Measurements from ENCODE around the gene CAND2. TPM values are rescaled to one million over a fixed set of nuclear protein-coding genes. Genes with fewer than 3 reads are reported as not detected.

CAND2 gene
- 1 to 10 TPM; 2.5 to 2.7 TPM for total RNA-seq

DNA sequence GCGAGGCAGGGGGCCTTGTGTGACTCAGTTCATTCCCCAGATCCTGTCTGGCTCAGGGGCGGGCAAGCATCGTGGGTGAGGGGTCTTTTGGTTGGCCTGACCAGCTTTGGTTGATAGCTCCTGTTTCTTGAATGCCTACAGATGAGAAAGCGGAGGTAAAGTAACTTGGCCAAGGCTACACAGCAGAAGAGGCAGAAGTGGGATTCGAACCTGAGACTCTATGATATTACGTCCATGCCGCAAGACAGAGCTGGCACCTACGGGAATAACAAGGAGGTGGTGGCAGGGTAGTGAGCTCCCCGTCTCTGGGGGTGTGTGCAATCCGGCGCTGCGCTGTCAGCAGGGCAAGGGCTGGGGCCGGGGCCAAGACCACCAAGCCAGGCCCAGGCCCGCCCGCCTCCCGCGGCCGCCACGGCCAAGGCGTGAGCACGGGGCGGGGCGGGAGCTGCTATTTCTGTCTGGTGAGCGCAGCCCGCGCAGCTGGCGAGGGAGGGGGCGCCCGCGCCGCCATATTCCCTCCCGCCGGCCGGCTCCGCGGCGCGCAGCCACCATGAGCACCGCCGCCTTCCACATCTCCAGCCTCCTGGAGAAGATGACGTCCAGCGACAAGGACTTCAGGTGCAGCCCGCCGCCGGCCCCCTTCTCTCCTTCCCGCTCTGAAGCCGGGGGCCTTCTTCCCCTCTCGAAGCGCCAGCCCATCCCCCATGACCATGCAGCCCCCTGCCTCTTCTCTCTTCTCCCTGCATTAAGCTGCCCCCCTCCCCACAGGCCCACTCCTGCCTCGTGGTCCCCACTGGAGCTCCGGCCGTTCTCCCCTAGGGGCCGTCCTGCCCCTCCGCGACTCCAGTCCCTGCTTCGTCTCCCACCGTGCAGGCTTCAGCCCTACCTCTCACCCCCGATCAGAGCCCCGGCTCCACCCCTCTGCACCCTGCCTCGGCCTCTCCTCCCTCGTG, at the start of gene CAND2:
CAND2 (plus strand) TSS at position 510 of the 953 bp plus-strand sequence; CDS start at position 551, 41 bp downstream.
- CTCF ChIA-PET, result interaction anchor here (0.7 to 1.8 kb wide), 5 partner anchors 9 to 344 kb away, joined by 3 to 9 read pairs (median 3); no protein-coding TSS in a partner anchor
- H3K36me3 Mint-ChIP-seq (ENCODE audit: low read depth), result no peaks in the 10 kb centered on the region

GRCh38 chr3:12748477-12748876, 48.0 kb upstream of the CAND2 start:
- intact Hi-C loops (cut with micrococcal nuclease), result no loop called here
- no peaks in the 10 kb centered on the region for H3K36me3 Mint-ChIP-seq (ENCODE audit: low read depth)
- CTCF ChIA-PET, result interaction anchor here (0.6 kb wide), 1 partner anchor 41 kb away, joined by 3 read pairs; no protein-coding TSS in a partner anchor

More for the DNA sequence above, at the start of gene CAND2:
- H3K4me1 Mint-ChIP-seq (ENCODE audit: low read depth), result peaks cover 9% of the 10 kb centered on the region
- H3K27ac Mint-ChIP-seq, result no peak within 1 kb of the TSS
- no peaks in the 10 kb centered on the region for H3K27me3 Mint-ChIP-seq (ENCODE audit: low read depth)
- intact Hi-C loops (cut with micrococcal nuclease), result no loop called here
- no peaks in the 10 kb centered on the region for H3K9me3 Mint-ChIP-seq
- peak; percentile 45 for DNase-seq
- peak within 1 kb of the TSS; percentile 71 for H3K4me3 Mint-ChIP-seq

GRCh38 chr3:12750223-12750622, 46.3 kb upstream of the CAND2 start:
- DNase-seq, result no peak
- CTCF ChIA-PET, result no interaction called here
- no peaks in the 10 kb centered on the region for H3K36me3 Mint-ChIP-seq (ENCODE audit: low read depth)
- no peak overlapping the region for H3K27ac Mint-ChIP-seq
- H3K27me3 Mint-ChIP-seq (ENCODE audit: low read depth), result no peaks in the 10 kb centered on the region
- H3K9me3 Mint-ChIP-seq, result no peaks in the 10 kb centered on the region
- no peak overlapping the region for H3K4me3 Mint-ChIP-seq
- intact Hi-C loops (cut with micrococcal nuclease), result no loop called here
- peaks cover 5% of the 10 kb centered on the region for H3K4me1 Mint-ChIP-seq (ENCODE audit: low read depth)

More at GRCh38 chr3:12748477-12748876, 48.0 kb upstream of the CAND2 start:
- Mint-ChIP-seq H3K27me3 (ENCODE audit: low read depth) (no peaks in the 10 kb centered on the region), H3K9me3 (no peaks in the 10 kb centered on the region), H3K27ac (no peak overlapping the region), H3K4me3 (no peak overlapping the region), H3K4me1 (ENCODE audit: low read depth) (peaks cover 5% of the 10 kb centered on the region)
- DNase-seq, result no peak

- no peak overlapping the region for H3K27ac Mint-ChIP-seq
- H3K4me3 Mint-ChIP-seq, result no peak overlapping the region
- peak; percentile 42 for DNase-seq
- H3K36me3 Mint-ChIP-seq (ENCODE audit: low read depth), result no peaks in the 10 kb centered on the region
- intact Hi-C loops (cut with micrococcal nuclease), result no loop called here
- CTCF ChIA-PET, result interaction anchor here (0.6 to 1.3 kb wide), 2 partner anchors 44 to 248 kb away, joined by 4 to 5 read pairs; no protein-coding TSS in a partner anchor
- H3K27me3 Mint-ChIP-seq (ENCODE audit: low read depth), result no peaks in the 10 kb centered on the region
- H3K4me1 Mint-ChIP-seq (ENCODE audit: low read depth), result peaks cover 5% of the 10 kb centered on the region
- H3K9me3 Mint-ChIP-seq, result no peaks in the 10 kb centered on the region
These were observed 45.8 kb upstream of the CAND2 start for GRCh38 chr3:12750658-12751071.

- DNase-seq, result no peak
- Mint-ChIP-seq H3K4me1 (ENCODE audit: low read depth) (peaks cover 5% of the 10 kb centered on the region), H3K9me3 (no peaks in the 10 kb centered on the region), H3K4me3 (no peak overlapping the region), H3K27ac (no peak overlapping the region), H3K36me3 (ENCODE audit: low read depth) (no peaks in the 10 kb centered on the region), H3K27me3 (ENCODE audit: low read depth) (peaks cover under 1% of the 10 kb centered on the region)
- intact Hi-C loops (cut with micrococcal nuclease), result no loop called here
- CTCF ChIA-PET, result interaction anchor here (1.3 kb wide), 1 partner anchor 45 kb away, joined by 4 read pairs; no protein-coding TSS in a partner anchor
These were observed 44.9 kb upstream of the CAND2 start for GRCh38 chr3:12751571-12751970.

GRCh38 chr3:12752102-12752501, 44.4 kb upstream of the CAND2 start:
- H3K36me3 Mint-ChIP-seq (ENCODE audit: low read depth), result no peaks in the 10 kb centered on the region
- no peak overlapping the region for H3K27ac Mint-ChIP-seq
- peaks cover 2% of the 10 kb centered on the region for H3K27me3 Mint-ChIP-seq (ENCODE audit: low read depth)
- no peak overlapping the region for H3K4me3 Mint-ChIP-seq
- CTCF ChIA-PET, result no interaction called here
- no peaks in the 10 kb centered on the region for H3K9me3 Mint-ChIP-seq
- peaks cover 5% of the 10 kb centered on the region for H3K4me1 Mint-ChIP-seq (ENCODE audit: low read depth)
- intact Hi-C loops (cut with micrococcal nuclease), result no loop called here
- no peak for DNase-seq

DNA sequence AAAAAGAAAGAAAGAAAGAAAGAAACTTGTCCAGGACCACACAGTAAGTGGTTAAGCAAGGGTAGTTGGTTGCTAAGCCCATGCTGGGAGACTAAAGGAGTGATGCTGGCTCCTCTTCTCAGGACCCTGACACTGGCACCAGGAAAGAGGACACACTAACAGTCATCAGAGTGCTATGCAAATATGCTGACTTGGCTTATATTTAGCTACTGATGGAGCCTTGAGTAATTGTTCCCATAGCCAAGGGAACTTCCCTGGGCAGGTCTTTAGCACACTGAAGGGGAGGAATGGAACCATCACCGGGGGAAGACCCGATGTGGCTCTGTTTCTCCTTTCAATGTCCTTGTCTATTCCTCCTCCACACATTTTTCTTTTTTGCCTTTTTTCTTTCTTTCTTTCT, 43.7 kb upstream of the CAND2 start:
- Mint-ChIP-seq H3K27ac (no peak overlapping the region), H3K4me1 (ENCODE audit: low read depth) (peaks cover 5% of the 10 kb centered on the region), H3K4me3 (no peak overlapping the region), H3K27me3 (ENCODE audit: low read depth) (peaks cover 2% of the 10 kb centered on the region), H3K36me3 (ENCODE audit: low read depth) (no peaks in the 10 kb centered on the region), H3K9me3 (no peaks in the 10 kb centered on the region)
- intact Hi-C loops (cut with micrococcal nuclease), result no loop called here
- CTCF ChIA-PET, result no interaction called here
- peak; percentile 13 for DNase-seq

DNA sequence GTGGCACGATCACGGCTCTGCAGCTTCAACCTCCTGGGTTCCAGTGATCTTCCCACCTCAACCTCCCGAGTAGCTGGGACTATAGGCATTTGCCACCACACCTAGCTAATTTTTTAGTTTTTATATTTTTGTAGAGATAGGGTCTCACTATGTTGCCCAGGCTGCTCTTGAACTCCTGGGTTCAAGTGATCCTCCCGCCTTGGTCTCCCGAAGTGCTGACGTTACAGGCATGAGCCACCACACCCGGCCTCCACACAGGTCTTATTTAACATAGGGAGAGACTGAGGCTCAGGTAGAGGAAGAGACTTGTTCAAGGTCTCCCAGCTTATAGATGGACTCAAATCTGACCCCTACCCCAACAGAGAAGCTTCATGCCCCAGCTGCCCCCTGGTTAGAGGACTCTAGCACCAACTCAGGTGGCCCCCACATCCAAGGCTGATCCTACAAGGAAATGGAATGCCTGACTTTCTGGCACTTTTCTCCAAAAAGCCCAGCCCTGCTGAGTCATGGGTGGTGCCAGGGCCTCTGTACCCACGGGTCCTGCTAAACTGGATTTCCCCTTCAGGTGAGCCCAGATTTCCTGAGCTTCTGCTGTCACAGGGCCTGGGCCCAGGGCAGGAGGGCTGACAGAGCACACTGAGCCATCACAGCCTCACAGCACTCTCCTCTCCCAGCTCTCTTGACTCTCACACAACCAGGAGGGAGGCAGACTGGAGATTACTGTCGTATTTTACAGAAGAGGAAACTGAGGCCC, 43.0 kb upstream of the CAND2 start:
- H3K4me3 Mint-ChIP-seq, result no peak overlapping the region
- peaks cover 2% of the 10 kb centered on the region for H3K27me3 Mint-ChIP-seq (ENCODE audit: low read depth)
- intact Hi-C loops (cut with micrococcal nuclease), result no loop called here
- no peaks in the 10 kb centered on the region for H3K36me3 Mint-ChIP-seq (ENCODE audit: low read depth)
- peaks cover 5% of the 10 kb centered on the region for H3K4me1 Mint-ChIP-seq (ENCODE audit: low read depth)
- no peak overlapping the region for H3K27ac Mint-ChIP-seq
- no peaks in the 10 kb centered on the region for H3K9me3 Mint-ChIP-seq
- CTCF ChIA-PET, result interaction anchor here (1.2 kb wide), 1 partner anchor 34 kb away, joined by 4 read pairs; no protein-coding TSS in a partner anchor
- no peak for DNase-seq

DNA sequence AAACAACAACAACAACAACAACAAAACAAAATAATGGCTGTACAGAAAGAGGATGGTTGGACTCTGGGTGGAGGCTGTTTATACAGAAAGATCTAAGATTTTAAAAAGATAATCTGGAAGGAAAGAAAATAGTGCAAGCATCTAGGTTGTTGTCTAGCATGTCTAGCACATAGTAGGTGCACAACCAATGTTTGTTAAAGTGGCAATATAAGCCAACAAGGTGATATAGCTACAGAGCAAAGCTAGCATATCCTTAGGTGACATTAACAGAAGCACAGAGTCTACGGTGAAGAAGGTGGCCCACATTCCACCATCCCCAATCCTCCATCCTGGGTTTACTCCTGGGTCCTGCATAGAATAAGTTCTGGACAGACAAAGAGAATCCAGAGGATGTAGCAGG, 42.2 kb upstream of the CAND2 start:
- DNase-seq, result no peak
- Mint-ChIP-seq H3K4me3 (no peak overlapping the region), H3K4me1 (ENCODE audit: low read depth) (peaks cover 5% of the 10 kb centered on the region), H3K9me3 (no peaks in the 10 kb centered on the region), H3K27ac (no peak overlapping the region), H3K27me3 (ENCODE audit: low read depth) (peaks cover 2% of the 10 kb centered on the region), H3K36me3 (ENCODE audit: low read depth) (no peaks in the 10 kb centered on the region)
- CTCF ChIA-PET, result interaction anchor here (1.2 kb wide), 1 partner anchor 35 kb away, joined by 4 read pairs; no protein-coding TSS in a partner anchor
- intact Hi-C loops (cut with micrococcal nuclease), result no loop called here

DNA sequence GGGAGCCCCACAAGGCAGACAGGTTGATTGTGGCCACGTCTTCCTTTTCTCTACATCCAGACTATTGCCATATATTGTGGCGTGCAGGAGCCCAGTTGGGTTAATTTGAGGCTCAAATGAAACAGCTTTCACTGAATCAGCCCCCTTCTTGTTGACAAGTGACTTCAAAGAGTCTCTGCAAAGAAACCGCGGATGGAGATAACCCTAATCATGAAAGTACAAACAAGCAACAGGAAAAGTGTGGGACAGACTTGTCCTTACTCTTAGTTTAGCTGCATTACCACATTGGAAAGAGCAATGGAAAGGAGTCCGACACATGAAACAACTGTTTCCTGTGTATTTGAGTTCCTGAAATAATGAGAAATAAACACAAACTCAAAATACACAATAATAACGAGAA, 40.7 kb upstream of the CAND2 start:
- H3K4me1 Mint-ChIP-seq (ENCODE audit: low read depth), result peaks cover 2% of the 10 kb centered on the region
- intact Hi-C loops (cut with micrococcal nuclease), result no loop called here

GRCh38 chr3:12756175-12756574, 40.3 kb upstream of the CAND2 start:
- peaks cover 2% of the 10 kb centered on the region for H3K27me3 Mint-ChIP-seq (ENCODE audit: low read depth)
- no peak for DNase-seq
- H3K36me3 Mint-ChIP-seq (ENCODE audit: low read depth), result no peaks in the 10 kb centered on the region
- CTCF ChIA-PET, result interaction anchor here (0.7 kb wide), 1 partner anchor 227 kb away, joined by 3 read pairs; no protein-coding TSS in a partner anchor
- H3K4me3 Mint-ChIP-seq, result no peak overlapping the region
- H3K9me3 Mint-ChIP-seq, result no peaks in the 10 kb centered on the region
- intact Hi-C loops (cut with micrococcal nuclease), result no loop called here
- no peak overlapping the region for H3K27ac Mint-ChIP-seq
- H3K4me1 Mint-ChIP-seq (ENCODE audit: low read depth), result no peaks in the 10 kb centered on the region

More for the DNA sequence above, 40.7 kb upstream of the CAND2 start:
- Mint-ChIP-seq H3K4me3 (no peak overlapping the region), H3K27me3 (ENCODE audit: low read depth) (peaks cover 2% of the 10 kb centered on the region), H3K36me3 (ENCODE audit: low read depth) (no peaks in the 10 kb centered on the region), H3K9me3 (no peaks in the 10 kb centered on the region), H3K27ac (no peak overlapping the region)
- CTCF ChIA-PET, result no interaction called here
- no peak for DNase-seq

- Mint-ChIP-seq H3K4me1 (ENCODE audit: low read depth) (no peaks in the 10 kb centered on the region), H3K9me3 (no peaks in the 10 kb centered on the region), H3K27me3 (ENCODE audit: low read depth) (peaks cover 2% of the 10 kb centered on the region), H3K27ac (no peak overlapping the region), H3K36me3 (ENCODE audit: low read depth) (no peaks in the 10 kb centered on the region), H3K4me3 (no peak overlapping the region)
- no peak for DNase-seq
- intact Hi-C loops (cut with micrococcal nuclease), result no loop called here
- CTCF ChIA-PET, result interaction anchor here (0.7 kb wide), 1 partner anchor 227 kb away, joined by 3 read pairs; no protein-coding TSS in a partner anchor
These were observed 39.8 kb upstream of the CAND2 start for GRCh38 chr3:12756635-12757034.
